Heart right ventricle (tissue), 16 donors: ENCODE measurements around the gene SIL1. TPM values are rescaled to one million over a fixed set of nuclear protein-coding genes. Genes with fewer than 3 reads are reported as not detected.
A peak's percentile ranks its signal among the peaks of the same experiment; 100 is the strongest.
"Not testable (repeated sequence)": the region's sequence is repeated elsewhere in the genome, so short reads cannot be mapped to it uniquely, and the experiment has no call there.

Experiments
- ATAC-seq, 8 donors: fragments of 200-7000 bp; cut with Tn5 transposase; one replicate each; pipeline ENCODE4 v1.9.1; 2020; ENCODE audit warnings: mild to moderate bottlenecking in 8 of 8, moderate library complexity in 8 of 8, moderate number of reproducible peaks in 1 of 8
- DNase-seq, 2 donors: peaks; one replicate each; pipeline ENCODE4 v3.0.0-alpha.2; 2020
- H3K27ac ChIP-seq, 10 donors: fragments of 200-600 bp; sonication (generic) in 2 of 10; one replicate each; pipeline versions ENCODE4 v1.5.0 to v1.8.0; 2020 to 2022; ENCODE audit warnings: mild to moderate bottlenecking in 3 of 10
- H3K27me3 ChIP-seq, 7 donors: fragments of 200-600 bp; one replicate each; pipeline ENCODE4 v1.8.0; 2021 to 2022; ENCODE audit warnings: mild to moderate bottlenecking in 2 of 7
- H3K36me3 ChIP-seq, 9 donors: fragments of 200-600 bp; sonication (generic) in 1 of 9; one replicate each; pipeline versions ENCODE4 v1.5.0 to v1.8.0; 2020 to 2022; ENCODE audit warnings: mild to moderate bottlenecking in 2 of 9
- H3K4me1 ChIP-seq, 9 donors: fragments of 200-600 bp; sonication (generic) in 1 of 9; one replicate each; pipeline versions ENCODE4 v1.5.0 to v1.8.0; 2020 to 2022; ENCODE audit warnings: mild to moderate bottlenecking in 4 of 9
- H3K4me3 ChIP-seq, 10 donors: fragments of 200-600 bp; sonication (generic) in 2 of 10; one replicate each; pipeline versions ENCODE4 v1.5.0 to v1.8.0; 2020 to 2022; ENCODE audit warnings: mild to moderate bottlenecking in 7 of 10, moderate library complexity in 2 of 10
- H3K9me3 ChIP-seq, 11 donors: fragments of 200-600 bp in 10 of 11; sonication (generic) in 2 of 11; one replicate each; pipeline versions ENCODE4 v1.5.0 to v1.8.0; 2013 to 2022; ENCODE audit warnings: mild to moderate bottlenecking in 2 of 11, control low read depth in 1 of 11, moderate library complexity in 1 of 11
- WGBS, 2 donors: extraction: QIAGEN DNeasy Blood & Tissue Kit; methylation state at CpG; one replicate each; pipeline ENCODE4 v1.1.7; 2013; ENCODE audit warnings: inconsistent platforms in 1 of 2; 5-methylcytosine and 5-hydroxymethylcytosine counted together
- intact Hi-C, 10 donors: fragments of 100-400 bp; cut with DNase I; formaldehyde crosslinking; loops; one replicate each; pipeline versions ENCODE4 v1.11.1 to v1.14.2; 2022
- polyA plus RNA-seq, 2 donors: library from polyadenylated mRNA; stranded (reverse); fragments of 200-250 nt; gene quantifications; one replicate each; pipeline ENCODE4 v1.2.3, GENCODE V29; 2013
- total RNA-seq, 10 donors: library from RNA; stranded (reverse); fragmentation: NEBNext Ultra II Directional in 3 of 10; extraction: Animal tissue kit (Norgen Biotek cat#: 25700) in 3 of 10; gene quantifications; one replicate each; pipeline versions ENCODE4 v1.2.1 to v1.2.4, GENCODE V29; 2021 to 2023
- TF ChIP-seq, protein P1 (sequence below), 9 donors: fragments of 200-600 bp; sonication (generic) in 2 of 9; IDR thresholded peaks; one replicate each; pipeline versions ENCODE4 v1.5.0 to v1.8.0; 2021 to 2022; ENCODE audit warnings: antibody characterized with exemption in 9 of 9, mild to moderate bottlenecking in 5 of 9, moderate library complexity in 1 of 9
- donor health status: Arrhythmogenic right ventricular cardiomyopathy.
- donor health status: ischemic (EF 13 %, LVEDD 7.1; RV severe dilation, severe dysfunction).
- donor health status: healthy with polysubstance abuse.
- donor health status: DM: no; HTN: yes; CAD: no.
- donor health status: DM: no; HTN: no; CAD: no.
- donor health status: ischemic (EF 25% LVEDD 6.9; RV normal size, moderate dysfunction).
- donor health status: ischemic (EF 25% LVEDD 5.7; RV mildly dilated, moderate dysfunction).
- donor health status: healthy.
- donor health status: DM: yes; HTN: yes; CAD: no.
- donor health status: Ischemic cardiomyopathy.
- donor health status: ischemic (EF 35%, LVEDD 5.7; RV mildly dilated, moderate dysfunction).
- donor health status: nonischemic (EF 11% LVEDD 7.7; RV severe dilation, severe dysfunction).
- donor health status: DM: yes; HTN: yes; CAD: no.
- donor health status: PGD.
- donor health status: ischemic (EF 29% LVEDD 5.4; RV normal size, mild dysfunction).
- donor health status: nonischemic (EF 23%, LVEDD 6.1; RV moderate dilation, normal function).

SIL1 gene
- total and polyA plus RNA-seq, 12 donors = 26.7 to 94.7 (median 44.3) TPM

DNA sequence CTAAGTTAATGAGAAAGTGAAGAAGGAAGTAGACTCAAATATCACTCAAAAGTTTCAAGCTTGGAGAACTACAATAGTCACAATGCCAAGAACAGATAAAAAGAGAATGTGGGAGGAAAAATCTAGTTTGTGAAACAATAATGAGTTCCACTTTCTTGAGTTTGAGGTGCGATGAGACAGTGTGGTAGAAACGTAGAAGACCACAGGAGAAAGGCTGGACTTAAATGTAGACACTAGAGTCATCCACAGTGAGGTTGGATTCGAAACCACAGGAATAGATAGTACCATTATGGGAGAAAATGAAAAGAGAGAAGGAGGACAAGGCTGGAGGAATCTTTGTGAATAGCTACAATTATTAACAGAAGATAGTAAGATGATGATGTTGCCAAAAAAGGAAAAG lies 182.0 kb downstream of the SIL1 start:
- WGBS, 2 donors = 96 to 97% methylated on average over 3 of the region's 3 CpGs
- H3K27ac ChIP-seq = no peak overlapping the region
- DNase-seq = no peak
- no peak overlapping the region for H3K4me3 ChIP-seq
- no peaks in the 10 kb centered on the region for H3K9me3 ChIP-seq
- TF ChIP-seq, protein P1, sequence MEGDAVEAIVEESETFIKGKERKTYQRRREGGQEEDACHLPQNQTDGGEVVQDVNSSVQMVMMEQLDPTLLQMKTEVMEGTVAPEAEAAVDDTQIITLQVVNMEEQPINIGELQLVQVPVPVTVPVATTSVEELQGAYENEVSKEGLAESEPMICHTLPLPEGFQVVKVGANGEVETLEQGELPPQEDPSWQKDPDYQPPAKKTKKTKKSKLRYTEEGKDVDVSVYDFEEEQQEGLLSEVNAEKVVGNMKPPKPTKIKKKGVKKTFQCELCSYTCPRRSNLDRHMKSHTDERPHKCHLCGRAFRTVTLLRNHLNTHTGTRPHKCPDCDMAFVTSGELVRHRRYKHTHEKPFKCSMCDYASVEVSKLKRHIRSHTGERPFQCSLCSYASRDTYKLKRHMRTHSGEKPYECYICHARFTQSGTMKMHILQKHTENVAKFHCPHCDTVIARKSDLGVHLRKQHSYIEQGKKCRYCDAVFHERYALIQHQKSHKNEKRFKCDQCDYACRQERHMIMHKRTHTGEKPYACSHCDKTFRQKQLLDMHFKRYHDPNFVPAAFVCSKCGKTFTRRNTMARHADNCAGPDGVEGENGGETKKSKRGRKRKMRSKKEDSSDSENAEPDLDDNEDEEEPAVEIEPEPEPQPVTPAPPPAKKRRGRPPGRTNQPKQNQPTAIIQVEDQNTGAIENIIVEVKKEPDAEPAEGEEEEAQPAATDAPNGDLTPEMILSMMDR (IDR thresholded peaks at IDR 0.05) = no peak
- H3K4me1 ChIP-seq = no peaks in the 10 kb centered on the region
- intact Hi-C loops = no loop called here
- ATAC-seq = no peak
- H3K27me3 ChIP-seq = no peaks in the 10 kb centered on the region
- peaks cover 0 to 45% (median 6%) of the 10 kb centered on the region in 9 donors for H3K36me3 ChIP-seq

DNA sequence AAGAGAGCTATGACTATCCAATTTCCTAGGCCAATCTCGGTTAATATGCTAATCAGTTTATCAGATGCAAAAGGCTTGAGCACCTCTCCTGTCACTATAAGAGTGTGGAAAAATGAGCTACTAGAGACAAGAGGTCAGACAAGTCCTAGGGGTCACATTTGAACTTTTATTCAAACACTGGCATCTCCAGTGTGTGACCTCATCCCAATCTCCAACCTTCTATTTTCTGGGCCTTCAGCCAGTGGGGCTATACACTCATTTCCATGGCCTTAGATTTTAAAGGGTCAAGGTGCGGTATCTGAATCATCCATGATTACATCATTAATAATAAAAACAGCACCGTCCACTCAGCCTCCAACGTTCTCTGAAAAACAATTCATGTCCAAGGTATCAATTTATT lies 183.4 kb downstream of the SIL1 start:
- TF ChIP-seq, protein P1 (IDR thresholded peaks at IDR 0.05) = no peak
- intact Hi-C loops = no loop called here
- WGBS, 2 donors = 72 to 86% methylated on average over 4 of the region's 4 CpGs
- no peak for ATAC-seq
- no peaks in the 10 kb centered on the region for H3K9me3 ChIP-seq
- no peak overlapping the region for H3K4me3 ChIP-seq
- DNase-seq = no peak
- no peaks in the 10 kb centered on the region for H3K27me3 ChIP-seq
- H3K27ac ChIP-seq = no peak overlapping the region
- H3K36me3 ChIP-seq = peaks cover 0 to 30% (median 6%) of the 10 kb centered on the region in 9 donors
- no peaks in the 10 kb centered on the region for H3K4me1 ChIP-seq

DNA sequence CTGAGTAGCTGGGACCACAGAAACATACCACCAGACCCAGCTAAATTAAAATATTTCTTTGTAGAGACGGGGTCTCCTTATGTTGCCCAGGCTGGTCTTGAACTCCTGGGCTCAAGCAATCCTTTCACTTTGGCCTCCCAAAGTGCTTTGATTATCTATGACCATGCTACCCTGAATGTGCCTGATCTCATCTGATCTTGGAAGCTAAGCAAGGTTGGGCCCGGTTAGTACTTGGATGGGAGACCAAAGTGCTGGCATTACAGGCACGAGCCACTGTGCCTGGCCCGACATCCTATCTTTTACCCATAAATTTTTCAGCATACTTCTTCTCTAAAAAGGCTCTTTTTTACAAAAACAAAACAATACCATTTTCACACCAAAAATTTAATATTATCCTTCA lies 186.0 kb downstream of the SIL1 start:
- no peak for DNase-seq
- intact Hi-C loops = no loop called here
- Histone ChIP-seq H3K4me3 (no peak overlapping the region), H3K36me3 (peaks cover 0 to 9% (median 0%) of the 10 kb centered on the region in 9 donors), H3K4me1 (no peaks in the 10 kb centered on the region), H3K27ac (no peak overlapping the region), H3K27me3 (no peaks in the 10 kb centered on the region), H3K9me3 (no peaks in the 10 kb centered on the region)
- WGBS, 2 donors = 95 to 96% methylated on average over 4 of the region's 4 CpGs
- no peak for ATAC-seq
- TF ChIP-seq, protein P1 (IDR thresholded peaks at IDR 0.05) = no peak

DNA sequence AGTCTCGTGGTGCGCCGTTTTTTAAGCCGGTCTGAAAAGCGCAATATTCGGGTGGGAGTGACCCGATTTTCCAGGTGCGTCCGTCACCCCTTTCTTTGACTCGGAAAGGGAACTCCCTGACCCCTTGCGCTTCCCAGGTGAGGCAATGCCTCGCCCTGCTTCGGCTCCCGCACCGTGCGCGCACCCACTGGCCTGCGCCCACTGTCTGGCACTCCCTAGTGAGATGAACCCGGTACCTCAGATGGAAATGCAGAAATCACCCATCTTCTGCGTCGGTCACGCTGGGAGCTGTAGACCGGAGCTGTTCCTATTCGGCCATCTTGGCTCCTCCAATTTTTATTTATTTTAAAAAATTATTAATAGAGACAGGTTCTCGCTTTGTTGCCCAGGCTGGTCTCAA lies 187.0 kb downstream of the SIL1 start:
- H3K4me3 ChIP-seq = peak overlapping the region in 9 of 10 donors; percentile 9 to 50 (median 40)

DNA sequence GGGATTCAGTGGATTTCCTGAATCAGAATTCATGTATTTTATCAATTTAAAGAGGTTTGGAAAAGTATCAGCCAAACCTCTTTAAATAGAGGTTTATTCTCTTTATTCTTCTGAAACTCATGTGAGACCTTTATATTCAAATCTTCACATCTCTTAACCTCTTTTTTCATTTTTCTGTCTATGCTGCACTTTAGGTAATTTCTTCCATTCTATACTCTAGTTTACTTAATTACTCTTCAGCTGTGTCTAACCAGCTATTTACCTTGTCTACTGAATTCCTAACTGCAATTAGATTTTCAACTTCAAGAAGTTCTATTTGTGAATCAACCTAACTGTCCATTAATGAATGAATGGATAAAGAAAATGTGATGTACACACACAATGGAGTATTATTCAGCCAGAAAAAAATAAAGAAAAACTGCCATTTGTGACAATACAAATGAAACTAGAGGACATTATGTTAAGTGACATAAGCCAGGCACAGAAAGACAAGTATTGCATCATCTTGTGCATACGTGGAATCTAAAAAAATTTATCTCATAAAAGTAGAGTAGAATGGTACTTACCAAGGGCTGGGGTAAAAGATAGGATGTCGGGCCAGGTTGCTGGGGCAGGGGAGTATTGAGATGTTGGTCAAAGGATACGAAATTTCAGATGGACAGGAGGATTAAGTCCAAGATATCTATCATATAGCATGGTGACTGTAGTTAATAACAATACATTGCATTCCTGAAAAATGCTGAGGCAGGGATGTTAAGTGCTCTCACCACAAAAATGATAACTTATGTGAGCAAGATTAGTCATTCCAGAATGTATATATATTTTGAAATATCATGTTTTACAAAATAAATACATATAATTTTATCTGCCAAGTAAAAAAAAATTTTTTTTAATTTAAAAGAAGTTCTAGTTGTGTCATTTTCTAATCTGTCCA lies 193.5 kb downstream of the SIL1 start:
- WGBS, 2 donors = 84 to 87% methylated on average over 3 of the region's 3 CpGs
- intact Hi-C loops = no loop called here
- no peaks in the 10 kb centered on the region for H3K4me1 ChIP-seq
- H3K4me3 ChIP-seq = no peak overlapping the region
- H3K27me3 ChIP-seq = no peaks in the 10 kb centered on the region
- TF ChIP-seq, protein P1 (IDR thresholded peaks at IDR 0.05) = no peak
- DNase-seq = no peak
- ATAC-seq = no peak
- H3K9me3 ChIP-seq = no peaks in the 10 kb centered on the region
- H3K27ac ChIP-seq = no peak overlapping the region
- no peaks in the 10 kb centered on the region for H3K36me3 ChIP-seq

More for the DNA sequence above, 187.0 kb downstream of the SIL1 start:
- H3K4me1 ChIP-seq, ATAC-seq, DNase-seq, H3K27me3 ChIP-seq, H3K36me3 ChIP-seq, intact Hi-C loops, H3K9me3 ChIP-seq: not testable (repeated sequence)
- H3K27ac ChIP-seq = peak overlapping the region in 1 of 10 donors; percentile 22
- 30 to 63% methylated on average over 16 of the region's 25 CpGs for WGBS, 2 donors
